Measurements from ENCODE around the gene SEZ6L2.

Gene SEZ6L2

GRCh38 chr16:29849505-29849904 is 49.8 kb downstream of the SEZ6L2 start:
- Histone ChIP-seq H3K27me3 (ENCODE audit: insufficient read depth, insufficient read length) (no peaks in the 10 kb centered on the region), H3K4me1 (ENCODE audit: insufficient read depth, insufficient read length) (peaks cover 8% of the 10 kb centered on the region), H3K4me3 (ENCODE audit: insufficient read length, low read depth) (no peak overlapping the region), H3K9ac (ENCODE audit: insufficient read length, low read depth) (no peak overlapping the region), H3K9me3 (ENCODE audit: insufficient read depth, low read length) (no peaks in the 10 kb centered on the region), H3K36me3 (ENCODE audit: insufficient read depth, insufficient read length, low read length) (peaks cover 12% of the 10 kb centered on the region)
- TF ChIP-seq ZNF274 (IDR thresholded peaks at IDR 0.05; ENCODE audit: low read depth, low read length) (no peak), YY1 (IDR thresholded peaks at IDR 0.05; ENCODE audit: insufficient read depth, insufficient read length) (no peak), SUZ12 (IDR thresholded peaks at IDR 0.05; ENCODE audit: extremely low read depth, insufficient read depth, insufficient read length) (no peak)
- peak; percentile 44 for DNase-seq (ENCODE audit: low read depth, low spot score)

DNA sequence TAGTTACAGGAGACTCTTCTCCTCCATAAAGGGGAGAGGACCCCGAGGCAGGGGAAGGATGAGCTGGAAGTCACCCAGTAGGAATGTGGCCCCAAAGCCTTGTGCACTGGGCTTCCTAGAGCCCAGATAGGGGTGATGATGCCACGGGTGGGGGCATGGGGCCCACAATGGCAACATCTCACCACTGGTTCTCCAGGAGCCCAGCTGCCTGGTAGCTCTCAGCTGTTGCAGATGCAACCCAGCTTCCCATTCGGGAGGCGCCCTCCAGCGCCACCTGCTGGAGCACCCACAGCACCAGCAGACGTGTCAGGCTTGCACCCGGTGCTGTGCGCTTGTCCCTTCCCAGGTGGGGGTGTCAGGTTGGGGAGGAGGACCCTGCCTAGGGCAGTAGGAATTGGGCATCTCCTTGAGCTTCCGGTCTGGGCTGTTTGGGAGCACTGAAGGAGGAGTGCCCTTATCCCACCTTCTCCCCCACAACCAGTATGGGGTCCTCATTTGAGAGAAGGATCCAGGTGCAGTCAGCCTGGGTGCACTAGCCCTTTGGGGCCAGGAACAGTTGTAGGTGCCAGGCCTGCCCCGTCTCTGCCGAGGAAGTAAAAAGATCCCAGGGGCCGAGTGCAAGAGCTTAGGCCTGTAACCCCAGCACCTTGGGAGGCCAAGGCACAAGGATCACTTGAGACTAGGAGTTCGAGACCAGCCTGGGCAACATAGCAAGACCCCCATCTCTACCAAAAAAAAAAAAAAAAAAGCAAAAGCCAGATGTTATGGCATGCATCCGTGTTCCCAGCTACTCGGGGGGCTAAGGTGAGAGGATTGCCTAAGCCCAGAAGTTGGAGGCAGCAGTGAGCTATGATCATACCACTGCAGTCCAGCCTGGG is 50.7 kb downstream of the SEZ6L2 start:
- Histone ChIP-seq H3K36me3 (ENCODE audit: insufficient read depth, insufficient read length, low read length) (peaks cover 12% of the 10 kb centered on the region), H3K4me1 (ENCODE audit: insufficient read depth, insufficient read length) (peaks cover 8% of the 10 kb centered on the region), H3K9ac (ENCODE audit: insufficient read length, low read depth) (no peak overlapping the region), H3K9me3 (ENCODE audit: insufficient read depth, low read length) (no peaks in the 10 kb centered on the region), H3K4me3 (ENCODE audit: insufficient read length, low read depth) (no peak overlapping the region), H3K27me3 (ENCODE audit: insufficient read depth, insufficient read length) (no peaks in the 10 kb centered on the region)
- no peak for TF ChIP-seq YY1 (IDR thresholded peaks at IDR 0.05; ENCODE audit: insufficient read depth, insufficient read length)
- TF ChIP-seq SUZ12 (IDR thresholded peaks at IDR 0.05; ENCODE audit: extremely low read depth, insufficient read depth, insufficient read length): no peak
- TF ChIP-seq ZNF274 (IDR thresholded peaks at IDR 0.05; ENCODE audit: low read depth, low read length): no peak
- DNase-seq (ENCODE audit: low read depth, low spot score): no peak

DNA sequence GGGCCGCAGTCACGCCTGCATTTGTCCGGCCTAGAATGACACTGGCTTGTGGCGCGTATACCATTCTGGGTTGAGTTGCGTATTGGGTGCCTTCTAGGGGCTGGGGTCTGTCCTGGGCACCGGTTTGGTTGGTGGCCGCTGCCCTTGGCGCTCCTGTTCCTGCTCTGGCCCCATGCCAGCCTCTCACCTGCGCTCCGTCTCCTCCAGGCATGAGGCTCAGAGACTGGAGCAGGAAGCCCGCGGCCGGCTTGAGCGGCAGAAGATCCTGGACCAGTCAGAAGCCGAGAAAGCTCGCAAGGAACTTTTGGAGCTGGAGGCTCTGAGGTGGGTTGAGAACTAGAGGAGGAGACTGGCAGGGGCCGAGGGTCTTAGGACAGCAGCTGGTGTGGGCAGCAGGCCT is 53.7 kb downstream of the SEZ6L2 start:
- TF ChIP-seq YY1 (IDR thresholded peaks at IDR 0.05; ENCODE audit: insufficient read depth, insufficient read length): no peak
- no peak for TF ChIP-seq SUZ12 (IDR thresholded peaks at IDR 0.05; ENCODE audit: extremely low read depth, insufficient read depth, insufficient read length)
- TF ChIP-seq ZNF274 (IDR thresholded peaks at IDR 0.05; ENCODE audit: low read depth, low read length): no peak

GRCh38 chr16:29844575-29845331 is 54.6 kb downstream of the SEZ6L2 start:
- Histone ChIP-seq H3K4me1 (ENCODE audit: insufficient read depth, insufficient read length) (peaks cover 8% of the 10 kb centered on the region), H3K36me3 (ENCODE audit: insufficient read depth, insufficient read length, low read length) (peaks cover 24% of the 10 kb centered on the region), H3K9me3 (ENCODE audit: insufficient read depth, low read length) (no peaks in the 10 kb centered on the region), H3K4me3 (ENCODE audit: insufficient read length, low read depth) (no peak overlapping the region), H3K27me3 (ENCODE audit: insufficient read depth, insufficient read length) (no peaks in the 10 kb centered on the region), H3K9ac (ENCODE audit: insufficient read length, low read depth) (no peak overlapping the region)
- DNase-seq (ENCODE audit: low read depth, low spot score): no peak
- TF ChIP-seq ZNF274 (IDR thresholded peaks at IDR 0.05; ENCODE audit: low read depth, low read length): no peak
- no peak for TF ChIP-seq SUZ12 (IDR thresholded peaks at IDR 0.05; ENCODE audit: extremely low read depth, insufficient read depth, insufficient read length)
- TF ChIP-seq YY1 (IDR thresholded peaks at IDR 0.05; ENCODE audit: insufficient read depth, insufficient read length): no peak

More for the DNA sequence above, 53.7 kb downstream of the SEZ6L2 start:
- Histone ChIP-seq H3K4me3 (ENCODE audit: insufficient read length, low read depth) (no peak overlapping the region), H3K36me3 (ENCODE audit: insufficient read depth, insufficient read length, low read length) (peaks cover 19% of the 10 kb centered on the region), H3K9me3 (ENCODE audit: insufficient read depth, low read length) (no peaks in the 10 kb centered on the region), H3K27me3 (ENCODE audit: insufficient read depth, insufficient read length) (no peaks in the 10 kb centered on the region), H3K9ac (ENCODE audit: insufficient read length, low read depth) (no peak overlapping the region), H3K4me1 (ENCODE audit: insufficient read depth, insufficient read length) (peaks cover 8% of the 10 kb centered on the region)
- no peak for DNase-seq (ENCODE audit: low read depth, low spot score)

DNA sequence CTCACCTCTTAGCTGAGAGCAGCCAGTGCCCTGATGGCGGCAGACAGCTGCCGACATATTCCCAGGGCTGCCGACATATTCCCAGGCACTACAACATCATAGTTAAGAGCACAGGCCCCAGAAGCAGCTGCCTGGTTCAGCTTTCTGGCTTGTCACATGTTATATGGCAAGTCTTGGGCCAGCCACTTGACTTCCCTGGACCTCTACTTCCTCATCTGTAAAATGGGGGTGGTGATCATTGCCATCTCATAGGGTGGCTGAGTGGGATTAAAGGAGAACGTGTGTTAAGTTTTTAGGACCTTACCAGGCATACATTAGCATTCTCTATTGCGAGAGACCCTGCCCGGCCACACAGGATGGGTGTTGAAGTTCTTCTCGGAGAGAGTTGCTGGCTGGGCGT is 55.4 kb downstream of the SEZ6L2 start:
- peaks cover 6% of the 10 kb centered on the region for H3K4me1 ChIP-seq (ENCODE audit: insufficient read depth, insufficient read length)
- H3K4me3 ChIP-seq (ENCODE audit: insufficient read length, low read depth): no peak overlapping the region
- H3K27me3 ChIP-seq (ENCODE audit: insufficient read depth, insufficient read length): no peaks in the 10 kb centered on the region
- TF ChIP-seq ZNF274 (IDR thresholded peaks at IDR 0.05; ENCODE audit: low read depth, low read length) (no peak), SUZ12 (IDR thresholded peaks at IDR 0.05; ENCODE audit: extremely low read depth, insufficient read depth, insufficient read length) (no peak), YY1 (IDR thresholded peaks at IDR 0.05; ENCODE audit: insufficient read depth, insufficient read length) (no peak)
- DNase-seq (ENCODE audit: low read depth, low spot score): no peak
- H3K36me3 ChIP-seq (ENCODE audit: insufficient read depth, insufficient read length, low read length): peaks cover 24% of the 10 kb centered on the region
- H3K9me3 ChIP-seq (ENCODE audit: insufficient read depth, low read length): no peaks in the 10 kb centered on the region
- H3K9ac ChIP-seq (ENCODE audit: insufficient read length, low read depth): no peak overlapping the region

DNA sequence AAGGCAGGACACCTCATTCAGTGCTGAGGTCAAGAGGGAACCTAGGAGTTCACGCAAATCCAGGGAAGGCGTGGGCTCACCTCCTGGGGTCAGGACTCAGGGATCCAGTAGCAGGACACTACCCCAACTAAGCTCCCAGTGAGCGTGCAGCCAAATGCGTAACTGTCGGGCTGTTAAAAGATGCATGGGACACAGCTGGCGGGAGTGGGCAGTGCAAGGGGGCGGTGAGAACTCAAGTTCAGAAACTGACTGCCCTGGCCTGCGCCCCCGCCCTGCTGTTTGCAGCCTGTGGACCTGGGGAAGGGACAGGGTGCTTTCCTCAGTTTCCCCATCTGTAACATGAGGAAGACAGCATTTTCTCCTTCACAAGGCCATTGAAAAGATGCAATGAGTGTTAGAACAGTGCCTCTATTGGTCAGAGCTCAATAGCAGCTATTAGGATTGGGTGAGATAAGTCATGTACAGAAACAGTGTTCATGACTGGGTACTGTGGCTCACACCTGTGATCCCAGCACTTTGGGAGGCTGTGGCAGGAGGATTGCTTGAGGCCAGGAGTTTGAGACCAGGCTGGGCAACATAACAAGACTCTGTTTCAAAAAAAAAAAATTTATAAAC is 56.5 kb downstream of the SEZ6L2 start:
- peaks cover 20% of the 10 kb centered on the region for H3K36me3 ChIP-seq (ENCODE audit: insufficient read depth, insufficient read length, low read length)
- TF ChIP-seq ZNF274 (IDR thresholded peaks at IDR 0.05; ENCODE audit: low read depth, low read length) (no peak), SUZ12 (IDR thresholded peaks at IDR 0.05; ENCODE audit: extremely low read depth, insufficient read depth, insufficient read length) (no peak), YY1 (IDR thresholded peaks at IDR 0.05; ENCODE audit: insufficient read depth, insufficient read length) (no peak)
- H3K4me3 ChIP-seq (ENCODE audit: insufficient read length, low read depth): no peak overlapping the region
- no peaks in the 10 kb centered on the region for H3K4me1 ChIP-seq (ENCODE audit: insufficient read depth, insufficient read length)
- H3K9ac ChIP-seq (ENCODE audit: insufficient read length, low read depth): no peak overlapping the region
- H3K27me3 ChIP-seq (ENCODE audit: insufficient read depth, insufficient read length): no peaks in the 10 kb centered on the region
- no peak for DNase-seq (ENCODE audit: low read depth, low spot score)
- H3K9me3 ChIP-seq (ENCODE audit: insufficient read depth, low read length): no peaks in the 10 kb centered on the region

Measured in NT2/D1 (cell line).